ENCODE data around the gene PRKCA. TPM values are rescaled to one million over a fixed set of nuclear protein-coding genes. Genes with fewer than 3 reads are reported as not detected.

PRKCA gene
- total and polyA plus RNA-seq, 5 experiments from 2014 or later = 1.3 to 97.3 (median 5.8) TPM

DNA sequence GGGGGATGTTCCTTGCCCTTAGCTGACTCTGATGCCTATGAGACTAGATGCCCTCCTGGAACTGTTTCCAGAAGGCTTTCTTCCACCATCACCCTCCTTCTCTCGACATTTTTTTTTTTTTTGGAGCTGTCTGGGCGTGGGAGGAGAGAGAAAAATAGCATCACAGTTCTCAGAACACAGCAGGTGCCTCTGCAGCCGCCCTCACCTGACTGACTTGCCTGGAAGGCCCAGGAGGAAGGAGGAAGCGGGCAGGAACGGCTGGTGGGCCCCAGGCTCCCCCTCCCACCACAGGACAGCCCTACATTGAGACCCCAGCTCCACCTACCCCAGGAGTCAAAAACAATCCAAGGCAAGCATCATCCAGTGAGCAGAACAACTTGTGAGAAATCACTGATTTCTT is 512.2 kb downstream of the PRKCA start:
- ATAC-seq (no peak), DNase-seq (no peak)
- H3K27ac Mint-ChIP-seq = no peak overlapping the region
- H3K4me3 Mint-ChIP-seq = peak overlapping the region in 1 of 10 donors; percentile 4
- H3K9me3 Mint-ChIP-seq = peaks cover 0 to 19% (median 8%) of the 10 kb centered on the region in 9 donors
- H3K36me3 Mint-ChIP-seq = peaks cover 0 to 20% (median 7%) of the 10 kb centered on the region in 3 donors
- peaks cover 0 to 4% (median 0%) of the 10 kb centered on the region in 4 donors for H3K4me1 Mint-ChIP-seq
- POLR2A ChIA-PET = no interaction called here
- H3K27me3 Mint-ChIP-seq = peaks cover 3 to 14% (median 5%) of the 10 kb centered on the region in 5 donors

- peaks cover 0 to 19% (median 8%) of the 10 kb centered on the region in 9 donors for H3K9me3 Mint-ChIP-seq
- no peak overlapping the region for H3K27ac Mint-ChIP-seq
- DNase-seq = no peak
- H3K36me3 Mint-ChIP-seq = peaks cover 0 to 20% (median 5%) of the 10 kb centered on the region in 3 donors
- ATAC-seq = no peak
- peaks cover 0 to 2% (median 0%) of the 10 kb centered on the region in 4 donors for H3K4me1 Mint-ChIP-seq
- H3K4me3 Mint-ChIP-seq = no peak overlapping the region
- POLR2A ChIA-PET = no interaction called here
- H3K27me3 Mint-ChIP-seq = peaks cover 5 to 15% (median 7%) of the 10 kb centered on the region in 5 donors
These were observed 515.3 kb downstream of the PRKCA start for GRCh38 chr17:66817750-66818149.

- peaks cover 0 to 20% (median 5%) of the 10 kb centered on the region in 3 donors for H3K36me3 Mint-ChIP-seq
- H3K4me1 Mint-ChIP-seq = no peaks in the 10 kb centered on the region
- no peak for ATAC-seq
- H3K27ac Mint-ChIP-seq = no peak overlapping the region
- peaks cover 0 to 19% (median 8%) of the 10 kb centered on the region in 9 donors for H3K9me3 Mint-ChIP-seq
- peaks cover 7 to 26% (median 14%) of the 10 kb centered on the region in 5 donors for H3K27me3 Mint-ChIP-seq
- no peak for DNase-seq
- no peak overlapping the region for H3K4me3 Mint-ChIP-seq
- POLR2A ChIA-PET = no interaction called here
These were observed 517.1 kb downstream of the PRKCA start for GRCh38 chr17:66819466-66819865.

GRCh38 chr17:66822009-66822408 is 519.6 kb downstream of the PRKCA start:
- H3K9me3 Mint-ChIP-seq = peaks cover 0 to 23% (median 8%) of the 10 kb centered on the region in 9 donors
- peaks cover 14 to 42% (median 20%) of the 10 kb centered on the region in 5 donors for H3K27me3 Mint-ChIP-seq
- H3K27ac Mint-ChIP-seq = no peak overlapping the region
- no peaks in the 10 kb centered on the region for H3K4me1 Mint-ChIP-seq
- no peak for ATAC-seq
- POLR2A ChIA-PET = no interaction called here
- DNase-seq = no peak
- H3K4me3 Mint-ChIP-seq = no peak overlapping the region
- H3K36me3 Mint-ChIP-seq = peaks cover 0 to 28% (median 5%) of the 10 kb centered on the region in 3 donors

- Mint-ChIP-seq H3K4me3 (no peak overlapping the region), H3K36me3 (peaks cover 0 to 13% (median 0%) of the 10 kb centered on the region in 3 donors), H3K27ac (no peak overlapping the region), H3K4me1 (peaks cover 0 to 7% (median 3%) of the 10 kb centered on the region in 4 donors), H3K27me3 (peaks cover 40 to 62% (median 44%) of the 10 kb centered on the region in 5 donors), H3K9me3 (peaks cover 0 to 10% (median 2%) of the 10 kb centered on the region in 9 donors)
- POLR2A ChIA-PET = no interaction called here
- no peak for DNase-seq
- ATAC-seq = no peak
These were observed 524.4 kb downstream of the PRKCA start for GRCh38 chr17:66826856-66827255.

- DNase-seq = peak in 4 of 10 donors; percentile 1 to 22 (median 16)
- H3K27me3 Mint-ChIP-seq = peaks cover 49 to 75% (median 61%) of the 10 kb centered on the region in 5 donors
- no peak overlapping the region for H3K4me3 Mint-ChIP-seq
- H3K9me3 Mint-ChIP-seq = peaks cover 0 to 10% (median 2%) of the 10 kb centered on the region in 9 donors
- POLR2A ChIA-PET = no interaction called here
- H3K27ac Mint-ChIP-seq = peak overlapping the region in 1 of 10 donors; percentile 25
- H3K36me3 Mint-ChIP-seq = peaks cover 0 to 17% (median 0%) of the 10 kb centered on the region in 3 donors
- ATAC-seq = peak in 1 of 2 donors; percentile 53
- peaks cover 0 to 7% (median 3%) of the 10 kb centered on the region in 4 donors for H3K4me1 Mint-ChIP-seq
These were observed 527.0 kb downstream of the PRKCA start for GRCh38 chr17:66829386-66829864.

- H3K9me3 Mint-ChIP-seq = peaks cover 0 to 9% (median 2%) of the 10 kb centered on the region in 9 donors
- ATAC-seq (no peak), DNase-seq (no peak)
- H3K4me1 Mint-ChIP-seq = peaks cover 0 to 7% (median 3%) of the 10 kb centered on the region in 4 donors
- no peak overlapping the region for H3K4me3 Mint-ChIP-seq
- H3K27ac Mint-ChIP-seq = no peak overlapping the region
- peaks cover 46 to 72% (median 59%) of the 10 kb centered on the region in 5 donors for H3K27me3 Mint-ChIP-seq
- POLR2A ChIA-PET = no interaction called here
- peaks cover 0 to 17% (median 0%) of the 10 kb centered on the region in 3 donors for H3K36me3 Mint-ChIP-seq
These were observed 527.5 kb downstream of the PRKCA start for GRCh38 chr17:66829883-66830282.

- POLR2A ChIA-PET = no interaction called here
- peaks cover 0 to 17% (median 0%) of the 10 kb centered on the region in 3 donors for H3K36me3 Mint-ChIP-seq
- H3K27me3 Mint-ChIP-seq = peaks cover 46 to 70% (median 59%) of the 10 kb centered on the region in 5 donors
- no peak for DNase-seq
- H3K4me3 Mint-ChIP-seq = no peak overlapping the region
- H3K27ac Mint-ChIP-seq = no peak overlapping the region
- H3K9me3 Mint-ChIP-seq = peaks cover 0 to 9% (median 2%) of the 10 kb centered on the region in 9 donors
- no peak for ATAC-seq
- H3K4me1 Mint-ChIP-seq = peaks cover 0 to 7% (median 3%) of the 10 kb centered on the region in 4 donors
These were observed 528.0 kb downstream of the PRKCA start for GRCh38 chr17:66830451-66830850.

- POLR2A ChIA-PET = no interaction called here
- H3K27ac Mint-ChIP-seq = no peak overlapping the region
- peaks cover 0 to 7% (median 3%) of the 10 kb centered on the region in 4 donors for H3K4me1 Mint-ChIP-seq
These were observed 529.2 kb downstream of the PRKCA start for GRCh38 chr17:66831383-66832210.

GRCh38 chr17:66833201-66833600 is 530.8 kb downstream of the PRKCA start:
- Mint-ChIP-seq H3K27ac (no peak overlapping the region), H3K27me3 (peaks cover 48 to 82% (median 66%) of the 10 kb centered on the region in 5 donors), H3K36me3 (peaks cover 0 to 8% (median 0%) of the 10 kb centered on the region in 3 donors), H3K9me3 (peaks cover 0 to 9% (median 0%) of the 10 kb centered on the region in 9 donors), H3K4me1 (peaks cover 0 to 7% (median 3%) of the 10 kb centered on the region in 4 donors), H3K4me3 (no peak overlapping the region)
- ATAC-seq (no peak), DNase-seq (no peak)
- POLR2A ChIA-PET = no interaction called here

More at GRCh38 chr17:66831383-66832210, 529.2 kb downstream of the PRKCA start:
- peaks cover 0 to 9% (median under 1%) of the 10 kb centered on the region in 9 donors for H3K9me3 Mint-ChIP-seq
- no peak overlapping the region for H3K4me3 Mint-ChIP-seq
- H3K36me3 Mint-ChIP-seq = peaks cover 0 to 12% (median 0%) of the 10 kb centered on the region in 3 donors
- DNase-seq (no peak), ATAC-seq (no peak)
- peaks cover 46 to 76% (median 64%) of the 10 kb centered on the region in 5 donors for H3K27me3 Mint-ChIP-seq

GRCh38 chr17:66834426-66834918 is 532.1 kb downstream of the PRKCA start:
- Mint-ChIP-seq H3K27me3 (peaks cover 41 to 80% (median 55%) of the 10 kb centered on the region in 5 donors), H3K4me1 (peaks cover 0 to 7% (median 2%) of the 10 kb centered on the region in 4 donors), H3K9me3 (peaks cover 0 to 3% (median 0%) of the 10 kb centered on the region in 9 donors), H3K27ac (no peak overlapping the region), H3K4me3 (peak overlapping the region in 1 of 10 donors; percentile 14), H3K36me3 (peaks cover 0 to 4% (median 0%) of the 10 kb centered on the region in 3 donors)
- DNase-seq (no peak), ATAC-seq (no peak)
- POLR2A ChIA-PET = no interaction called here

DNA sequence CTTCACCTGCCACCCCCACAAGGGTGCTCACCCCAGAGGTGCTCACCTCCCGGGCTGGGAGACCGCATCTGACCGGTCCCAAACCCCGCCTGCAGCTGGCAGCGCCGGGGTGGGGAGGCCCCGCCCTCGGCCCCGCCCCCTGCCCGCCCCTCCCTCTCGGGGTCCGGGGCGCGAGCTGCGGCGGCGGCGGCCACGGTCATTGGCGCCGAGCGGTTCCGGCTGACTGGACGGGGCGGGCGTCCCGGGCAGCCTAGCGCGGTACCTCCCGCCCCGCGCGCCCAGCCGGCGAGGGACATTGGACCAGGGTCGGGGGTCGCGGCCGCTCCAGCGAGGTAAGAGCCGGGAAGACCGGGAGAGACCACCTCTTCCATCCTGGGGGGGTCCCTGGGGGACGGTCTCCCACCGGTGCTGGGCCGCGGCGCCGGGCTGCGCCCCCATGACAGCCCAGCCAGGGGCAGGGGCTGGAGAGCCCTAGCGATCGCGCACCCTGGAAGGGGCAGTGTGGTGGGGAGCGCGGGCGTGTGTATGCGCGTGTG is 532.6 kb downstream of the PRKCA start, which contains the start of gene CACNG5:
TSS of gene CACNG5 (plus strand) at position 199 of the 536 bp plus-strand sequence. CDS start 42,216 bp downstream, outside the sequence.
- ATAC-seq = no peak
- Mint-ChIP-seq H3K27me3 (peaks cover 36 to 78% (median 49%) of the 10 kb centered on the region in 5 donors), H3K27ac (no peak within 1 kb of the TSS), H3K4me1 (peaks cover 0 to 3% (median under 1%) of the 10 kb centered on the region in 4 donors), H3K9me3 (peaks cover 0 to under 1% (median 0%) of the 10 kb centered on the region in 9 donors), H3K36me3 (peaks cover 0 to 4% (median 0%) of the 10 kb centered on the region in 3 donors), H3K4me3 (peak within 1 kb of the TSS in 1 of 10 donors; percentile 14)
- POLR2A ChIA-PET = no interaction called here
- DNase-seq = no peak
